Effector CD8-positive, alpha-beta T cell (primary cell): Measurements from ENCODE around the gene PDE6B.
"Not testable (repeated sequence)": the region's sequence is repeated elsewhere in the genome, so short reads cannot be mapped to it uniquely, and the experiment has no call there.

Experiments
- DNase-seq: peaks from one replicate; lab custom pipeline; 2025; lab: John Stamatoyannopoulos, UW

The PDE6B gene

DNA sequence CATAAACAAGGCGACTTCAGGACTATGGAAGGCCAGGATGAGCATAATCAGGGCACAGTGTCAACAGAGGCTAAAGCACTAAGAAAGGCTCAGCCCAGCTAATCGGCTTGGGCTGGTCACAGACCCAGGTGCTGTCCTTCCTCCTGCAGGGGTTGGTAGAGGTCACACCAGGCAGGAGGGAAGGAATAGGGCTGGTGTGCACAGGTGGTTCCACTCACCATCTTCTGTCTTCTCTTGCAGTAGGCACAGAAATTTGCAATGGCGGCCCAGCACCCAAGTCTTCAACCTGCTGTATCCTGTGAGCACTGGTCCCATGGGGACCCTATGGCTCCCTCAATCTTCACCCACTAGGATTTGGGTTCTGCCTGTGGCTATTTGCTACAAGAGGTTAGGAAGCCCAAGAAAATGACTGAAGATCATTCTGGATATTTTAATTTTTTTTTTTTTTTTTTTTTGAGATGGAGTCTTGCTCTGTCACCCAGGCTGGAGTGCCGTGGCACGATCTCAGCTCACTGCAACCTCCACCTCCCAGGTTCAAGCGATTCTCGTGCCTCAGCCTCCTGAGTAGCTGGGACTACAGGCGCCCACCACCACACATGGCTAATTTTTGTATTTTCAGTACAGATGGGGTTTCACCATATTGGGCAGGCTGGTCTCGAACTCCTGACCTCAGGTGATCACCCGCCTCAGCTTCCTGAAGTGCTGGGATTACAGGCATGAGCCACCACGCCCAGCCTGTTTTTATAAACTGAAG is 44.6 kb downstream of the PDE6B start:
- DNase-seq, result not testable (repeated sequence)

DNA sequence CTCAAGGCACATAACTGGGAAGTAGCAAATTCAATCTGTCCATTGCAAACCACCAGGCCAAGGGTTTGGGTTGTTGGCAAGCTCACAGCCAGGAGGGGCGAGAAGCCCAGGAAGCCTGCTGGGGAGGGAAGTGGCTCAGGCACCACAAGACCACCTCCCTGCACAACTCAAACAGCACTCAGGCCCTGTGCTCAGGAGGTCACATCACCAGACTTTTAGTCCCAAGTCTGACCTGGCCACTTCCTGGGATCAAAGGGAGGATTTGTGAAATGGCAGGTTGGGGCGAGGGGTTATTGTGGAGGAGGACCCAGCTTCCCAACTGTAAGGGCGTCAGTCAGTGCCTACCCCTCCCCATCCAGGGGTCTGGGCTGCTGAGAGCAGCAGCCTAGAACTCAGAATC is 46.4 kb downstream of the PDE6B start:
- DNase-seq, result no peak

DNA sequence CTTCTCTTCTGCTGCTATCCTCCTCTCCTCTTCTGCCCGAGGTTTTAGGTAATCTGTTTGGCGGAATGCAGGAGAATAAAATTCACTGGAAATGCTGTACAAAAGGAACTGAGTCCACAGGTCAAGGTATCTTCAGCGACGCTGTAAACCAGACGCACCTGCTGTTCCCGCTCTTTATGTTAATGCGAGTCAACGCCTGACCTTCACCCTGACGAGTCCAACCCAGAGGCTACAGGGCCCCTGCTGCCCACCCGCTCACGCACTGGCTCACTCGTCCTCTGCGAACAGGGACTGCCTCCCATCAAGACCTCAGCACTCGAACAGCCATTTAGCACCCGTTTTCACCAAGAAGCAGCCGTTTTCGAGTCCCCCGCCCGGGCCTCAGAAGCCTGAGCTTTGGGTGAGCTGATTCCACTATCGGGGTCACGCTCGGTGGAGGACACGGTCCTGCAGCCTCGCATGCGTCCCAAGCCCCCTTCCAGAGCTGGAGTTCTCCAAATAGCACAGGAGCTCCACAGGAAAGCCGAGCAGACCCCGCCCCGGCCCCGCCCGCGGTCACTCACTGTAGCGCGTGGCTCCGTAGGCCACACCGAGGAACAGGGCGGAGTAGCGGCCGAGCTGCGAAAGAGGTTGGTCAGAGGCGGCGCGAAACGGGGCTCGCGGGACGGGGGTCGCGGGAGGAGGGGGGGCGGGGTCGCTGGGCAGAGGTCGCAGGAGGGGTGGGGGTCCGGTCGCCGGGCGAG is 48.1 kb downstream of the PDE6B start:
- no peak for DNase-seq

DNA sequence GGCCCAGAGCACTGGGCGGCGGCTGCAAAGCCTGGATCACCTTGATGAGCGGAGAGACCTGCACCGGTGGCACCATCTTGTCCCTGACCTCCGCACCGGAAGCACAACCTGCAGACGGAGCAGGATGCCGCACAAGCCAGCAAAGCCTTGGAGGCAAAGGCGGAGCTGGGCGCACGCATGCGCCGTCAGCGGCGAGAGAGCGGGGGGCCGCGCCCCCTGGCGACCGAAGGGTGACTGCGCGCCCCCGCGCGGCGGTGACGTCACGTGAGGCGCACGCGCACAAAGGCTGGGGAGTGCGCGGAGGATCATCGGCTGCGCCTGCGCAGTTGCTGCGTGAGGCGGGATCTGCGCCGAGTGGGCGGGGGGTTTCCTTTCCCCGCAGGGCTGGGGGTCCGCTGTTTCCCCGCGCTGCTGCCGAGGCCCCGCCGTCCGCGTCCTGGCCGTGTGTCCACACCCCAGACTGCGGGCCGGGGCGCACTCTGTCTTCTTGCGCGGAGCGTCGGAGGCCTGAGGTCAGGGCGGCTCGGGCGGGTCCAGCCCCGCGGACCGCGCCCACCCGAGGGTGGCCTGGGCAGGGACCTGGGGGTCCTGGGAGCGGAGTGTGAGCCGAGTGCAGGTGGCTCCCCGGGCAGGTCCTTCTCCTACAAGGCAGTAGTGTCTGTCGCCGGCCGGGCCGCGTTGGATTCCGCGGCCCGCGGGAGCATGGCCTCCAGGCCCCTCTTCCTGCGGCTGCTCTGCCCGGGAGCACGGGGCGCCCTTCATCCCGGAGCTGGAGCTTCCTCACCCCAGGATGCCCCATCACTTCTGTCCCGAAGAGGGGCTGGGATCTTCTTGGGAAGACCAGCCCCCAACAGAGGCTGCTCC is 49.0 kb downstream of the PDE6B start, which contains the start of the genes ATP5ME and MYL5:
ATP5ME (minus strand) TSS at position 105 of the 864 bp plus-strand sequence; CDS start at position 76, 29 bp downstream.
MYL5 (plus strand) TSS at position 371 of the 864 bp plus-strand sequence. CDS start 3,485 bp downstream, outside the sequence.
- DNase-seq, result peak; percentile 98

DNA sequence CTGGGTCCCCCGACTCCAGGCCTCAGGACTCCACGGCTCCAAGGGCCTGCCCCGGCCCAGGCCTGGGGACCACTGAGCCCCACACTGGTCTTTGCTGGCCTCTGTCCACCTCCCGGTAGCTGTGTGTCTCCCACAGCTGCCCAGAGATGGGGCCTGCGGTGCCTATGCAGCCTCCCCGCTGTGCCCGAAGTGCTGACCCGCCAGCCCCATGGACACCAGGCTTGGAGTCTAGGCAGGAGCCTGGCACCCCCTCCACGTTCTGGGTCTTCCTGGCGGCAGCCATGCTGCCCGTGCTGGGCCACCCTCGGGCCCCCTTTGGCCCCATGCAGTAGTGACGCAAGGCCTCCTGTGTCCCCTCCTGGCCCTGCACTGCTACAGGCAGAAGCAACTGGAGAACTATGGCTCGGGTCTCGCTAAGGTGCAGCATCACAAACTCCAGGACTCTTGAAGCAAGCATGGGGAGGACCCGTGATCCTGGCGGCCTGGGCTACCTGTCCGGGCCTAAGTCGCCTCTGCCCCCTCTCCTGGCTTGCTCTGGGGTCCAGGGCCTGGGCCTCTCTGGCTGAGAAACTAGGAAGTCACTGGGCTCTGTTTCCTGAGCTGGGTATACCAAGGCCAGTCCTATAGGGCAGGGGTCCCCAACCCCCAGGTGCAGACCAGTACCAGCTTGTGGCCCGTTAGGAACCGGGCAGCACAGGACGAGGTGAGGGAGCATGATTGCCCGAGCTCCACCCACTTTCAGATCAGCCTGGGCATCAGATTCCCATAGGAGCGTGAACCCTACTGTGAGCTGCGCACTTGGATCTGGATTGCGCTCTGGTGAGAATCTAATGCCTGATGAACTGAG is 49.9 kb downstream of the PDE6B start:
- no peak for DNase-seq

DNA sequence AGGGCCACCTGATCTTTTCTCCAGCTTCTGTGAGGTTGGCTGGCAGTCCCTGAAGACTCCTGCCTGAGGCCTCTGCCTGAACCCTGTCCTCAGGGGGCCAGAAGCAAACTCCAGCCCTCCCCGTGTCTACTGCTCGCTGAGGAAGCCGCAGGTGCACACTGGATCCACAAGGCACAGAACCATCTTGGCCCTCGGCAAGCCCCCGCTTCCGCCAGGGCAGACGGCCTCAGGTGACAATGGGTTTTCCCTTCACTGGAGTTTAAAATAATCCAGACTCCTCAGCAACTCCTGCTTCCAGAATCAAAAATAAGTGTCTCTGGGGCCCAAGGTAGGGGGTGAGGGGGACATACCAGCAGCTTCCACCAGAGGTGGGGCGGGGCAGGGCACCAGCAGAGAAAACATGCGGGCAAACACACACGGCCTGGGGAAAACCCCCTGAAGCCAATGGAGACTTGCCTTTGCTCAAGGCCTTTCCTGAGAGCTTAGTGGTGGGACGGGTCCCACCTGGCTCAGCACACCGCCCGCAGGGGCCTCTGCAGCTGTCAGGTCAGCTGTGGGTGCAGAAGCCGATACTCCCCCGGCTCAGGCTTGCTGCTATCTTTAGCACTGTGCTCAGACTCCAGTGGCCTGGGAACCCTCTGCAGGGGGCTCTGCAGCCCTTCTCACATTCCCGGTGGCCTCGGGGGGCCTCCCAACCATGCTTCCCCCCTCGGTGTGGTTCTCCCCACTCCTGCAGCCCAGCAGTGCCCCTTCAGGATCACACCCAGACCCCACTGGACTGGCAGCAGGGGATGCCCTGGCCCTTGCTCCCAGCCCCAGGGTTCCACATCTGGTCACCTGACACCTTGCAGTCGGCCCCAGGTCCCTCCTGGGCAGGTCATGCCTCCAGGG is 50.9 kb downstream of the PDE6B start:
- DNase-seq, result no peak

DNA sequence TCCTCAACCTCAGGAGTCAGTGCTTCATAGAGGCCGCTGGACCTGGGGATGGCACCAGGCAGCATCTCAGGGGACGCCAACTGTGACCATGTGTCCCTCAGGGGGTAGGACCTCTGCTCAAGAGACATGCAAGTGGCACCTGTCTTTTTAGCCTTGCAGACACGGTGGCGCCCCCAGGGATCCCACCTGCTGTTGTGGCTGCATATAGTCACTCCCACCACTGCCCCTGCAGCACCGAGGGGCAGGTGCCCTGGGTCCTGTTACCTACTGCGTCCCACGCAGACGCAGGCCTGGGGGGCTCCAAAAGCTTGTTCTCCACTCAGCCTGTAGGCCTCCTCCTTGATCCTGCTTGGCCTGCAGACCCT is 51.5 kb downstream of the PDE6B start:
- no peak for DNase-seq

DNA sequence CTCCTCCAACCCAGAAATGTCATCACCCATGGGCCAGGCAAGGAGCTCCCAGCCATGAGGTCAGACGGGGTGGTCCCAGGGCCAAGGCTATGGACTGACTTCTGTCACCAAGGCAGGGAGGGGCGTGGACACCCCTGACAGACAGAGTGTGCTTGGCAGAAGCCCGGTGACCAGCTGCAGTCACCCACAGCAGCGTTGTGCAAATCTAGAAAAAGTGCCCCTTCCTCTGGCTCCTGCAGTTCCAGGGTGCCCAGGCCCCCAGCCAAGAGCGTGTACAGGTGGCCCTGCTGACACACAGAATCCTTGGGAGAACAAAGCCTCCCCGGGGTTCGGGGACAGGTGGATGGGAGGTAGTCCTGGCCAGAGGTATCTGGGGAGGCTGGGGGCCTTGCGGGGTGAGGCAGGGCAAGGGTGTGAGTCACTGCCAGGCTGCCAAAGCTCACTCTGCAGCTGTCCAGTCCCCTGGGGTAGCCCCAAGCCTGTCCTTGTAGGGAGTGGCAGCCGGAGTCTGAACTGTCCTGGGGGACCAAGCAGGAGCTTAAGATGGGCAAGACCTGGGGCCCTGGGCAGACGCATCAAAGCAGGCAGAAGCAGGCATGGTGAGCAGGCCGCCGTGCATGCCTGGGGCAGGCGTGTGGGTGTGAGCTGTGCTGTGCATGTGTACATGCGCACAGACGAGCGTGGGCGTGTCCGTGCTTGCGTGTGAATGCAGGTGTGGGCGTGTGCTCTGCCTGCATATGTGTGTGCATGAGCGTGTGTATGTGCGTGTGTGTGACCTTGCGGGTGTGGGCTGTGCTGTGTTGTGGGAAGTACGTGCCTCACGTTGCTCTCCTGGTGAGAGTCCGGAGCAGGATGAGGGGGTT is 52.3 kb downstream of the PDE6B start:
- DNase-seq, result no peak

DNA sequence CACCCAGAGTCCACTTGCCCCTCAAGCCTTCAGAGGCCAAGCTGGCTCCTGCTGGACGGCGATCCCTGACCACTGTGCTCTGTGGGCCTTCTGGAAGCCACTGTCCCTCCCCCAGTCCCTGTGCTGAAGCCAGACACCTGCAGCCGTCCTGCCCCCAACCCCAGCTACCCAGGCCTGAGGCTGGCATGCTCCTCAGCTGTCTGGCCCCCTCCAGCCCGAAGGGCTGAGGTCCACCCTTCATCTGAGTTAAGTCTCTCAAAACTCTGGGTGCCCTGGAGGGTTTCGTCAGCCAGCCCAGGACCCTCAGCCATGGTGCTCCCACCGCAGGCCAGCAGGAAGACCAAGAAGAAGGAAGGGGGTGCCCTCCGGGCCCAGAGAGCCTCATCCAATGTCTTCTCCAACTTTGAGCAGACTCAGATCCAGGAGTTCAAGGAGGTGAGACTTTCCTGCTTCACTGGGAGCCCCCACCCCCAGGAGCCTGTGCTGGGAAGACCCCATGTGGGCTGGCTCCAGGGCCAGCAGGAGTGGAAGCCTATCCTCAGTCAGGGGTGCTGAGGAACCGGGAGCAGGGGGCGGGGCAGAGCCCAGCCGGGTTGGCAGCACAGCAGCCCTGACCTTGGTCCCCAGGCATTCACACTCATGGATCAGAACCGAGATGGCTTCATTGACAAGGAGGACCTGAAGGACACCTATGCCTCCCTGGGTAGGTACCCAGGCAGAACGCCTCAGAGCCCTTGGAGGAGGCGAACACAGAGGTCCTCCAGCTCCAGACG is 53.1 kb downstream of the PDE6B start:
- no peak for DNase-seq

DNA sequence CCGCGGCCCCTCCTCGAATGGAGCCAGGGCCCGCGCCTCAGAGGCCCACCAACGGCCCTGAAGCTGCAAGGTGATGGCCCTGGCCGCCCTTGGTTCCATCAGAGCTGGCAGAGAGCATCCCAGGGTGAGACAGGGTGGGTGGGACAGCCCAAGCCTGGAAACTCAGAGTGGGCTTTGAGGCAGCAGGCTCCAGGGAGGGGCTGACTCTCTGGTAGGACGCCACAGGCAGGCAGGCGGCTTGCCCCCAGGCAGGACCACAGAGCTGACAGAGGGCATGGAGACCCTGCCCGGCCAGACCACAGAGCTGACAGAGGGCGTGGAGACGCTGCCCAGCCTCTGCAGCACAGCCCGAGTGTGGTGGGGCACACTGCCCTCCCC is 53.7 kb downstream of the PDE6B start:
- DNase-seq, result no peak

DNA sequence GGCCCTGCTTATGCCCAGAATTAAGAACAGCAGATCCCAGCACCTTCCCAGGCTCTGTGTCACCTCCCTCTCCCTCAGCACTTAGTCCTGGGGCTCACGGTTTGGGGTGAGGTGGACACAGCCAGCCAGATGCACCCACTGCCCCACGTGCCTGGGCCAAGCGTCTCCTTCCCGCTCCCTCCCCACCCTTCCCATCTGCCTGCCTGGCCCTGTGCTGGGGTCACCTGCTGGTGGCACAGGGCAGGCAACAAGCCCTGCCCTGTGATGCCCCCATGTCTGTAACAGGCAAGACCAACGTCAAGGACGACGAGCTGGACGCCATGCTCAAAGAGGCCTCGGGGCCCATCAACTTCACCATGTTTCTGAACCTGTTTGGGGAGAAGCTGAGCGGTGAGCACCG is 54.3 kb downstream of the PDE6B start:
- no peak for DNase-seq

DNA sequence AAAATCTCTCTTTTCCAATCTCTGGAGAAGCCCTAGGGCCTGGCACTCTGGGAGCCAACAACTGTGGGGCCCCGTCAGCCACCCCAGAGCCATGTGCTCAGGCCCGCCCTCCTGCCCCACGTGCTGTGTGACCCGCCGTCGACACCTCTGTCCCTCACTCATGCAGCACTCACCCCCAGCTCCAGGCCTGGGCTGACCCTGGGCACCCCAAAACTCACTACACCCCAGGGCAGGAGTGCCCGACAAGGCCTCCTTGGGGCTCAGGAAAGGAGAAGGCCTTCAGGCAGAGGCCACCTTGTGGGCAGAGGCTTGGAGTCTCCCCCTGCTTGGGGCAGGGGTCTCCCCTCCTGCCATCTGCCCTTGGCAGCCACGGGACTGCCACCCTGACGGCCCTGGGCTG is 54.7 kb downstream of the PDE6B start:
- no peak for DNase-seq

DNA sequence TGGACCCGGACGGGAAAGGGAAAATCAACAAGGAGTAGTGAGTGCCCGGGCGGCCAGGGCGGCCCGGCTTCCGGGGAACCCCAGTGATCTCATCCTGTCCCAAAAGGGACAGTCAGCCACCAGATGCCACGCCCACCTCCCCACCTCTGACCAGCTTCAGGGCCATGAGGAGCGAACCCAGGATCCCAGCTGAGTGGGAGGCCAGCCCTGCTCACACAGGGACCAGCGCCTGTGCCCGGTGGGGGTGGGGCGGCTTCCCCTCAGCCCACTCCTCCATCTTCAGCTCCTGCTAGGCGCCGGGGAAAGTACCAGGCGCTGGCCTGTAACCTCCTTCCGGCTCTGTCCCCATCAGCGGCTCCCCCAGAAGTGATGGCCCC is 55.2 kb downstream of the PDE6B start:
- no peak for DNase-seq

DNA sequence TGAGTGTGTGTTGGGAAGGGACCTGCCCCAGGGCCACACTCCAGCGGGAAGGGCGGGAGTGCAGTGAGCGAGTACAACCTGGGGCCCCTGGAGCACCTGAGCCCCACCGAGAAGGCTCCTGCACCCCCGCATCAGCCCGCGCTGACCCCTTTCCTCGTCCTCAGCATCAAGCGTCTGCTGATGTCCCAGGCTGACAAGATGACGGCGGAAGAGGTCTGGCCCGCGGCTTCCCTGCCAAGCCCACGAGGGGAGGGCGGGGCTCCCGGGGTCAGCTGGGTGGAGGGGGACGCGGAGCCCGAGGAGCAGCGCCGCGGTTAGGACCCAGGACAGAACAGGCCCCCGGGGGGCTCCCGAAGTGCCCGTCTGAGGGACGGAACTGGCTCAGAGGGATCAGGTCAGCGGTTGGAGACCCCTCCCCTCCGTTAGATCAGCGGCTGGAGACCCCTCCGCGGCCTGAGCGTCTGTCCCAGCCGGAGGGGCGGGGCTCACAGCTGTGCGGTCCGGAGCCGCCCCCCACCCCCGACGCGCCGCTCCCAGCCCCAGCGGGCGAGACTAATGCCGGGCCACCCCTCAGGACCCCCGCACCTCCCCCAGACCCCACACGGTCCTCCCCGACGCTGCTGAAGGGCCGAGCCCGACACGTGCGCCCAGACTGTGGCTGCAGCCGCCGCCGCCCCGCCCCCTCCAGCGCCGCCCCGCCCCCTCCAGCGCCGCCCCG is 55.7 kb downstream of the PDE6B start:
- peak; percentile 23 for DNase-seq

DNA sequence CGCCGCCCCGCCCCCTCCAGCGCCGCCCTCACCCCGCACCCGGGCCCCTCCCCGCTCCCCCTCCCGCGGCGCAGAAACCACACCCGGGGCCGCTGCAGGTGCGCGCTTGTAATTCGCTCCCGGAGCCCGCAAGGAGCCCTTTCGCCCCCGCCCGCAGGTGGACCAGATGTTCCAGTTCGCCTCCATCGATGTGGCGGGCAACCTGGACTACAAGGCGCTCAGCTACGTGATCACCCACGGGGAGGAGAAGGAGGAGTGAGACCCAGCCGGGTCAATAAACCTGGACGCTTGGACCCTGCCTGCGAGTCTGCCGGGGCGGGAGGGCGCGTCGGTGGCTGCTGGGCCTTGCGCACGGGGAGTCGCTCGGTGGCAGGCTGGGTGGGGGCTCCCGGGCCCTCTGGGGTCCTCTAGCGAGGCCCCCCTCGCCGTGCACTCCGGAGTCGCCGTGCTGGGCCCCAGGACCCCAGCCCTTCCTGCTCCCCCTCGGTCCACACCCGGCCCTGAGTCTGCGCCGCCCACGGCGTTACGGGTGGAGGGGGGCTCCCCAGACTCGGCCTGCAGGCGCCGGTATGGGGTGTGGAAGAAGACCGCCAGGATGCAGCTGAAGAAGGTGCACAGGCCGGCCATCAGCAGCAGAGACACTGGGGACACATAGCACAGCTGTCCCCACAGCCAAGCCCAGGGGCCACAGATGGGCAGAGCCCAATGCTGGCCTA is 56.5 kb downstream of the PDE6B start:
- DNase-seq, result peak; percentile 60

DNA sequence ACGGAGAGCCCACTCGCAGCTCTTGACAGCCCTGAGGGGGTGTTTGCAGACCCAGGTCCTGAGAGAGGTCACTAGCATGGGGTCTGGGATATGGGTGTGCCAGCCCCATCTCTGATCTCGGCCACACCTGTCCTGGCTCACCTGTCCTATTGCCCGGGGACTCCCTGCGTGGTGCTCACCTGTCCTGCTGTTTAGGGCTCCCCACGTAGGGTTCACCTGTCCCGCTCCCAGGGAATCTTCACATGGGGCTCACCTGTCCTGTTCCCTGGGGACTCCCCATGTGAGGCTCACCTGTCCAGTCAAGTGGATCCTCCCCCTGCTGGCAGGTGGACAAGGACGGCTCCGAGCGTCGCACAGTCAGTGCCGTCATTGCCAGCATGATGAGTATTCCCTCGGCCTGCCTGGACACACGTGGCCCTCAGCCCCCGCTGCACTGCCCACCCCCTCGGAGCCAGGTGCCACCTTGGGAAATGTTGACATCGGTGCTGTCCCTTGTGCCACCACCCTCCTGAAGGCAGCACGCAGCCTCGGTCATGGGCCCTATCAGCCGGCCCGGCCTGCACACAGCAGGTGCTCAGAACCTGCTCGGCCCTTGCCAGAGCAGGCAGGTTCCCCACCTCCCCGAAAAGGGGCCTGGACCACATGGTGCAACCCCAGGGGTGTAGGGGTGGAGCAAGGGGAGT is 57.3 kb downstream of the PDE6B start:
- no peak for DNase-seq
